K562 treated with DMSO at 1 percent for 48 hours (cell line): ENCODE measurements around the gene NWD2. TPM values are rescaled to one million over a fixed set of nuclear protein-coding genes. Genes with fewer than 3 reads are reported as not detected.

Source experiments
- total RNA-seq: library from RNA; unstranded; fragments of 300-600 nt; gene quantifications from 2 replicates; pipeline ENCODE4 v1.2.3, GENCODE V29; 2022; ENCODE audit warnings: low replicate concordance; ENCODE audit errors: extremely low read depth

NWD2 gene
- total RNA-seq: not detected in 2 replicates

GRCh38 chr4:37244583-37245390 lies at the start of gene NWD2:
Gene NWD2 (plus strand): TSS chr4:37244743. CDS start chr4:37245068, 325 bp downstream.

